NCI-H128 (cell line): Measurements from ENCODE around the gene SEMA6A.

ENCODE experiments used
- DNase-seq: peaks from one replicate; lab custom pipeline; 2025; ENCODE audit not compliant: unreplicated experiment; lab: John Stamatoyannopoulos, UW

Gene SEMA6A

GRCh38 chr5:116442931-116443551 is 131.6 kb downstream of the SEMA6A start:
- no peak for DNase-seq

GRCh38 chr5:116442095-116442534 is 132.5 kb downstream of the SEMA6A start:
- peak; percentile 31 for DNase-seq

DNA sequence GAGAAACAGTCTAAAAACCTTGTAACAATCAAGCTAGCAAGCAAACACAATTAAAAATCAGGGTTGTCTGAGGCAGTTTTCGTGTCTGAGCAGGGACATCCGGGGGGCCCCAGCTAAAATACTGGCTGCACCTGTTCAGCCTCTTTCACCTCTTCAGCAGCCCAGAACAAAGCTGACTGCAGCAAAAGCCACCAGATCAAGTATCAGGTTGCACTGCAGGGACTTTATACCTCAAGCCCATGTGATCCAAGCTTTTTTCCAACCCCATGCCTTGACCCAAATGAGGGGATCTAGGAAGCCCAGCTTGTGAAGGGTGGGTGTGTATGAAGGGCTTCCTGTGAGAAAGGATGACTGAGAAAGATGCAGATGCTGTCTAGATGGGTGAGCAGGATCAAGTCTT is 133.4 kb downstream of the SEMA6A start:
- DNase-seq, result no peak

GRCh38 chr5:116440457-116441001 is 134.1 kb downstream of the SEMA6A start:
- DNase-seq, result no peak

DNA sequence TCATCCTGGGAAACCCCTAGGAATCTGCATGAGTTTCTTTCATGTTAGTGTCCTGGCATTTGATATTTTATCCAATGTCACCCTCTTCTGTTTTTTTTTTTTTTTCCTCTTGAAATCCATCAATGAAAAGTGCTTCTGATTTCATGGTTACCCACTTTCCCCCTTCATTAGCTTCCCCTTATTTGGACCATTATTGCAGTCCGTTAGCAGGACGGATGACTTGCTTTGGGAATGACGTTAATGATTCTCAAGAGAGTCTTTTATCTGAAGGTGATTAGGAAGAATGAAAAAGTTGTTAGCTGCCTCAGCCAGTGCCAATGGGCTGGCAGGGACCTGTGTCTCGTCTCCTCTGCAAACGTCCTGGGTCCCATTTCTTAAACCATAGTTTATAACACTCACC is 134.7 kb downstream of the SEMA6A start:
- DNase-seq, result no peak

DNA sequence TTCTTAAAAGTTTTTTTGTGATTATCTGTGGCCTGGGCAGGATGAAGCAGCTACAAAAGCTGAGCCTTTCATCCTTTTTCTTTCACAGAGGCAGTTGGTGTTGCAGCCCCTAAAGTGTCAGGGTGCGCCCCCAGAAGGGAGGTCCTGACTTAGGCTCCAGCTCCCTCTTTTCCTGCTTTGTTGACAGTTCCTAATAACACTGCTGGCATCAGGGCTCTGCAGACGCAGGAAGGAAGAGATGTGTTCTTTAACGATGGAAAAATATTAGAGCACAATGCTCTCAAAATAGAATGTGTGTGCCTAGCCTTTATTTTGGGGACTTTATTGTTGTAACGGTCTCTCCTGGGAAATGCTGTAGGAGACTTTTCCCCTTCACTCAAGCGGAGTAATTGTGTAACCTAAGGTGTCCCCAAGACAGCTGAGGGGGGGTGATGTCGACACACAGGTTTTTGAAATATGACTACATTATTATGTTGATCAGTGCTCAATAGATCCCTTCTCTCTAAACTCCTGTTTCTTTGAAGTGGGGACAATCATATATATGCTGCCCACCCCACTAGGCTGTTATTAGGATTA is 135.6 kb downstream of the SEMA6A start:
- DNase-seq, result no peak

DNA sequence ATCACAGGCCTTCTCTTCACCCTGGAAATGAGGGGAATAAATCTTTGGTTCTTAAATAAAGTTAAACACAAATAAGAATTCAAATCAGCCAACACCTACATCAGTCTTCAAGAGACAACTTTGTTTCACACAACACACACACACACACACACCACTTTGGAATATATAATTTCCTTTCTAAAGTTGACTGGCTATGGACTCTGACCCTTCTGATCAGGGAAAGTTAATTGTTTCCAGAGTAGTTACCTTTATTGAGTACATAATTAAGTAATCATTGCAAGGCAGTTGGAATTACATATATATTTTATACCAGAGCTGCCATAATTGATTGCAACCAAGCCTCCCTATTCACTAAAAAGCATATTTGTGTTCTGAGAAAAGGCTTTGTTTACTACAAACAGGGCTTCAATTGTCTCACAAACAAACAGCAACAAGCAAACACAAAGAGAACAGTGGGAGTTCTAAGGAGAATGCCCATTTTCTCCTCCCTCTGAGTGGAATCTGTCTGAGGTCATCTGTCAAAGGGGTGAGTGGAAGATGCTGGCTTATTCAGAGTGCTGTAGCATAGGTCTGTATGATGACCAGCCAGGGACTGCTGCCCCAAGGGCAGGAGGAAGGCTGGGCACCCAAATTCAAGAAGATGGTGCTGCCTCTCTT is 136.6 kb downstream of the SEMA6A start:
- no peak for DNase-seq

DNA sequence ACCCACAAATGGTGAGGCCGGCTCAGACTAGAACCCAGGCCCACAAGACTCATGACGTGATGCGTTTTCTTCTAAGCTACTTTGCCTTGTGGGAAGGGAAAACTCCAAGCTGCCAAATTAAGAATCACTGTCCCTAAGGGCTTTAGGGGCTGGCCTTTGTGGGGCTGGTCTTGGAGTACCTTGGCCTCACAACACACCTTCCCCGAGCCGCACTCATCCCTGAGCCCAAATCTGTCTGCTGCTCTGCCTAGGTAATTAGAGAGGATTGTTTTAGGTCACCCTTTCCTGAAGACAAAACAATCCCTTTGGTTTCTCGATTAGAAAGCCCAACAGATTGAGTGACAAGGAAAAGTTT is 137.3 kb downstream of the SEMA6A start:
- DNase-seq, result no peak

GRCh38 chr5:116436674-116437350 is 137.8 kb downstream of the SEMA6A start:
- DNase-seq, result no peak

GRCh38 chr5:116428966-116429365 is 145.7 kb downstream of the SEMA6A start:
- DNase-seq, result no peak

- DNase-seq, result no peak
Measured at GRCh38 chr5:116428413-116428812, 146.2 kb downstream of the SEMA6A start.

GRCh38 chr5:116424951-116425350 is 149.7 kb downstream of the SEMA6A start:
- DNase-seq, result no peak

DNA sequence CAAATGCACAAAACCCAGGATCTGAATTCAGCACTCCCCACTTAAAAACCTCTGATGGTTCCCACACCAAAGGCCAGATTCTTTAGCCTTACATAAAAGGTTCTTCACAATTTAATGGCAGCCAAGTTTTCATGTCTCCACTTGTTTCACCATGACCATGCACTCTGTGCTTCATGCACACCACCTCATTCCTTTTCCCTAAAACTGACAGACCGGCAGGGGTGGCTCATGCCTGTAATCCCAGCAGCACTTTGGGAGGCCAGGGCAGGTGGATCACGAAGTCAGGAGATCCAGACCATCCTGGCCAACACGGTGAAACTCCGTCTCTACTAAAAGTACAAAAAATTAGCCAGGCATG is 150.4 kb downstream of the SEMA6A start:
- no peak for DNase-seq

DNA sequence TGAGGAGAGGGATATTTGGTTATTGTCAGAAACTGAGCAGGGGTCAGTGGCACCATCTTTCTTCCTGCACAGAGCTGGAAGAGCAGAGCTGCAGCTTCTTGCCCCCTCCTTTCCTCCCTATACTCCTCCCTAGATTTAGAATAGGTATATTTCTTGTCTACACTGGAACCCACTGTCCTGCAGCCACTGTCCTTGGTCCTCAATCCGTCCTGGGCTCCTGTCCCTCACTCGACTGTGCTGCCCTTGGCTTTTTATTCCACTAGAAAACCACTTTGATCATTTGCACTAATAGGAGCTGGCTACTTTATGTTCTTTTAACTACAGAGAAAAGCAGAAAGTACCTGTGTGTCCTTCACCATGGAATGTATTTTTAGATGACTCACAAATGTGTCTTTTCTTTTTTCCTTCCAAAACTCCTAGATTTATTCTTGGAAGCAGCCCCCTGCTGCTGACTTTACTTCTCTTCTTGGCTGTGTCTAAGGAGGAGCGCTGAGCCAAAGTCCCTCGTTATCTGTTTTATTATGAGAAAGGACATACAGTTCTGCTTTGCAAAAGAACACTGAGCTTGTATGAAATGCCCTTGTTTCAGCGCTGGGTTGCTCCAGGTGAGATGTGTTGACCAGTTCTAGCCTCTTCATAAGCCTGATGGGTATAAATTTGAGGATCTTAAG is 150.9 kb downstream of the SEMA6A start:
- no peak for DNase-seq

GRCh38 chr5:116423141-116423540 is 151.5 kb downstream of the SEMA6A start:
- DNase-seq, result no peak

- no peak for DNase-seq
Measured at GRCh38 chr5:116421080-116421629, 153.5 kb downstream of the SEMA6A start.

- no peak for DNase-seq
Measured at GRCh38 chr5:116420540-116420939, 154.1 kb downstream of the SEMA6A start.

GRCh38 chr5:116419258-116419657 is 155.4 kb downstream of the SEMA6A start:
- no peak for DNase-seq

GRCh38 chr5:116418774-116419173 is 155.8 kb downstream of the SEMA6A start:
- no peak for DNase-seq

- no peak for DNase-seq
Measured at GRCh38 chr5:116418016-116418415, 156.6 kb downstream of the SEMA6A start.

- no peak for DNase-seq
Measured at GRCh38 chr5:116415989-116416388, 158.6 kb downstream of the SEMA6A start.
